NCI-H748 (cell line): ENCODE data around the gene TSHZ2.

Experiments
- DNase-seq: peaks from one replicate; lab custom pipeline; 2025; ENCODE audit not compliant: unreplicated experiment; lab: John Stamatoyannopoulos, UW

TSHZ2 gene

GRCh38 chr20:53190225-53190624, 218.1 kb downstream of the TSHZ2 start:
- DNase-seq, result no peak

- no peak for DNase-seq
Observed at GRCh38 chr20:53191957-53192356, 219.8 kb downstream of the TSHZ2 start.

GRCh38 chr20:53194306-53195290, 222.4 kb downstream of the TSHZ2 start:
- DNase-seq, result no peak

GRCh38 chr20:53195876-53196610, 223.9 kb downstream of the TSHZ2 start:
- no peak for DNase-seq

- no peak for DNase-seq
Observed at GRCh38 chr20:53201588-53201987, 229.4 kb downstream of the TSHZ2 start.

- DNase-seq, result peak; percentile 16
Observed at GRCh38 chr20:53202777-53203176, 230.6 kb downstream of the TSHZ2 start.

GRCh38 chr20:53205046-53205445, 232.9 kb downstream of the TSHZ2 start:
- DNase-seq, result no peak

- DNase-seq, result peak; percentile 2
Observed at GRCh38 chr20:53208110-53208832, 236.1 kb downstream of the TSHZ2 start.

GRCh38 chr20:53210041-53210440, 237.9 kb downstream of the TSHZ2 start:
- DNase-seq, result no peak

GRCh38 chr20:53210931-53211330, 238.8 kb downstream of the TSHZ2 start:
- DNase-seq, result no peak

- no peak for DNase-seq
Observed at GRCh38 chr20:53212018-53212417, 239.9 kb downstream of the TSHZ2 start.

- DNase-seq, result no peak
Observed at GRCh38 chr20:53214392-53214791, 242.2 kb downstream of the TSHZ2 start.

- DNase-seq, result no peak
Observed at GRCh38 chr20:53215166-53215565, 243.0 kb downstream of the TSHZ2 start.

- no peak for DNase-seq
Observed at GRCh38 chr20:53216478-53216855, 244.3 kb downstream of the TSHZ2 start.

- peak; percentile 72 for DNase-seq
Observed at GRCh38 chr20:53216856-53217576, 244.9 kb downstream of the TSHZ2 start.

- DNase-seq, result no peak
Observed at GRCh38 chr20:53220482-53221307, 248.5 kb downstream of the TSHZ2 start.

GRCh38 chr20:53221731-53222130, 249.6 kb downstream of the TSHZ2 start:
- DNase-seq, result no peak

- no peak for DNase-seq
Observed at GRCh38 chr20:53222416-53222815, 250.3 kb downstream of the TSHZ2 start.

GRCh38 chr20:53222932-53223331, 250.8 kb downstream of the TSHZ2 start:
- DNase-seq, result no peak

GRCh38 chr20:53223626-53224172, 251.5 kb downstream of the TSHZ2 start:
- no peak for DNase-seq
